WTC11 (cell line): ENCODE data around the gene SH3TC1. TPM values are rescaled to one million over a fixed set of nuclear protein-coding genes. Genes with fewer than 3 reads are reported as not detected.

Experiments
- ATAC-seq: fragments of 200-7000 bp; cut with Tn5 transposase; 2 replicates; pipeline ENCODE4 v1.10.0; 2021; ENCODE audit warnings: mild to moderate bottlenecking, moderate library complexity
- CTCF ChIA-PET: fragments of 300-600 bp; sonication (Branson Sonifier 250); formaldehyde crosslinking; loops from one replicate; lab custom pipeline; 2021; ENCODE audit warnings: antibody characterized with exemption; lab: Charles Lee
- POLR2A ChIA-PET: fragments of 350-600 bp; sonication (Branson Sonifier 250); formaldehyde crosslinking; loops from one replicate; lab custom pipeline; 2021; ENCODE audit warnings: antibody characterized with exemption; lab: Charles Lee
- DNase-seq: peaks from one replicate; pipeline ENCODE4 v3.0.0; 2021; ENCODE audit warnings: low spot score
- H3K27ac Mint-ChIP-seq: 2 replicates; pipeline ENCODE4 v1.8.0; 2021; ENCODE audit warnings: mixed read lengths
- H3K27me3 Mint-ChIP-seq: 2 replicates; pipeline ENCODE4 v1.8.0; 2021; ENCODE audit warnings: low read depth, mild to moderate bottlenecking, moderate library complexity, mixed read lengths
- H3K36me3 Mint-ChIP-seq: 2 replicates; pipeline ENCODE4 v1.8.0; 2021; ENCODE audit warnings: mixed read lengths
- H3K4me1 Mint-ChIP-seq: 2 replicates; pipeline ENCODE4 v1.8.0; 2022; ENCODE audit warnings: mixed read lengths
- H3K4me3 Mint-ChIP-seq: 2 replicates; pipeline ENCODE4 v1.8.0; 2021; ENCODE audit warnings: mild to moderate bottlenecking, moderate library complexity, mixed read lengths
- H3K9me3 Mint-ChIP-seq: 2 replicates; pipeline ENCODE4 v1.8.0; 2021; ENCODE audit warnings: mixed read lengths
- CBFB ChIP-seq: sonication (generic); formaldehyde crosslinking; IDR thresholded peaks from 2 replicates; pipeline ENCODE4 v1.8.1; 2022; ENCODE audit warnings: mild to moderate bottlenecking, low read depth, missing genetic modification reagents
- CREM ChIP-seq: sonication (generic); formaldehyde crosslinking; IDR thresholded peaks from 2 replicates; pipeline ENCODE4 v1.8.1; 2022; ENCODE audit warnings: mild to moderate bottlenecking, missing genetic modification reagents, moderate library complexity
- E2F5 ChIP-seq: sonication (generic); formaldehyde crosslinking; IDR thresholded peaks from 2 replicates; pipeline ENCODE4 v1.8.1; 2022; ENCODE audit warnings: mild to moderate bottlenecking, moderate library complexity, missing genetic modification reagents
- ESRRA ChIP-seq: sonication (generic); formaldehyde crosslinking; IDR thresholded peaks from 2 replicates; pipeline ENCODE4 v1.8.1; 2022; ENCODE audit warnings: mild to moderate bottlenecking, missing genetic modification reagents, borderline replicate concordance
- GTF2I ChIP-seq: fragments of 250-450 bp; sonication (Bioruptor Pico); conservative IDR thresholded peaks from 2 replicates; pipeline ENCODE4 v1.4.0; 2021; ENCODE audit warnings: mild to moderate bottlenecking
- HMGA2 ChIP-seq: fragments of 250-450 bp; sonication (Bioruptor Pico); IDR thresholded peaks from 2 replicates; pipeline ENCODE4 v1.4.0; 2021; ENCODE audit warnings: mild to moderate bottlenecking, moderate library complexity
- JUN ChIP-seq: sonication (generic); formaldehyde crosslinking; IDR thresholded peaks from 2 replicates; pipeline ENCODE4 v1.8.0; 2023; ENCODE audit warnings: mild to moderate bottlenecking, missing genetic modification reagents
- MYBL2 ChIP-seq: sonication (generic); formaldehyde crosslinking; IDR thresholded peaks from 2 replicates; pipeline ENCODE4 v1.8.1; 2023; ENCODE audit warnings: mild to moderate bottlenecking, moderate library complexity, missing genetic modification reagents
- NFE2L1 ChIP-seq: sonication (generic); formaldehyde crosslinking; IDR thresholded peaks from 2 replicates; pipeline ENCODE4 v1.8.1; 2023; ENCODE audit warnings: missing genetic modification reagents
- NFYB ChIP-seq: sonication (generic); formaldehyde crosslinking; conservative IDR thresholded peaks from 2 replicates; pipeline ENCODE4 v1.8.0; 2022; ENCODE audit warnings: low read depth, missing genetic modification reagents
- NR3C1 ChIP-seq: sonication (generic); formaldehyde crosslinking; conservative IDR thresholded peaks from 2 replicates; pipeline ENCODE4 v1.8.1; 2023; ENCODE audit warnings: low read depth, mild to moderate bottlenecking, missing genetic modification reagents
- SMAD4 ChIP-seq: sonication (generic); formaldehyde crosslinking; IDR thresholded peaks from 2 replicates; pipeline ENCODE4 v1.8.0; 2022; ENCODE audit warnings: mild to moderate bottlenecking, missing genetic modification reagents
- STAT6 ChIP-seq: sonication (generic); formaldehyde crosslinking; conservative IDR thresholded peaks from 2 replicates; pipeline ENCODE4 v1.8.1; 2023; ENCODE audit warnings: mild to moderate bottlenecking, low read depth, missing genetic modification reagents, moderate library complexity
- TCF7 ChIP-seq: sonication (generic); formaldehyde crosslinking; IDR thresholded peaks from 2 replicates; pipeline ENCODE4 v1.8.0; 2022; ENCODE audit warnings: mild to moderate bottlenecking, low read depth, missing genetic modification reagents, moderate library complexity
- TP53 ChIP-seq: sonication (generic); formaldehyde crosslinking; IDR thresholded peaks from 2 replicates; pipeline ENCODE4 v1.8.1; 2023; ENCODE audit warnings: mild to moderate bottlenecking, missing genetic modification reagents
- ZNF232 ChIP-seq: sonication (generic); formaldehyde crosslinking; IDR thresholded peaks from 2 replicates; pipeline ENCODE4 v1.8.0; 2022; ENCODE audit warnings: mild to moderate bottlenecking, missing genetic modification reagents
- ZNF317 ChIP-seq: sonication (generic); formaldehyde crosslinking; IDR thresholded peaks from 2 replicates; pipeline ENCODE4 v1.8.1; 2023; ENCODE audit warnings: low read depth, mild to moderate bottlenecking, moderate library complexity, missing genetic modification reagents, borderline replicate concordance
- total RNA-seq: library from RNA; stranded (reverse); gene quantifications from 3 replicates; pipeline ENCODE4 v1.2.3, GENCODE V29; 2021
- TF ChIP-seq, protein P1 (sequence below): fragments of 250-450 bp; sonication (Bioruptor Pico); IDR thresholded peaks from 2 replicates; pipeline ENCODE4 v1.9.0; 2021; ENCODE audit warnings: mild to moderate bottlenecking
- TF ChIP-seq, protein P2 (sequence below): fragments of 250-450 bp; sonication (Bioruptor Pico); IDR thresholded peaks from 2 replicates; pipeline ENCODE4 v1.9.0; 2021; ENCODE audit warnings: moderate library complexity, mild to moderate bottlenecking, inconsistent platforms, borderline replicate concordance
- TF ChIP-seq, protein P3 (sequence below): sonication (generic); formaldehyde crosslinking; IDR thresholded peaks from 2 replicates; pipeline ENCODE4 v1.8.1; 2023; ENCODE audit warnings: mild to moderate bottlenecking, missing genetic modification reagents, moderate library complexity
- TF ChIP-seq, protein P4 (sequence below): sonication (generic); formaldehyde crosslinking; IDR thresholded peaks from 2 replicates; pipeline ENCODE4 v1.8.1; 2023; ENCODE audit warnings: mild to moderate bottlenecking, missing genetic modification reagents
- TF ChIP-seq, protein P5 (sequence below): fragments of 250-450 bp; sonication (Bioruptor Pico); IDR thresholded peaks from 2 replicates; pipeline ENCODE4 v1.8.0; 2021; ENCODE audit warnings: mild to moderate bottlenecking
- TF ChIP-seq, protein P6 (sequence below): sonication (generic); formaldehyde crosslinking; IDR thresholded peaks from 2 replicates; pipeline ENCODE4 v1.8.1; 2023; ENCODE audit warnings: mild to moderate bottlenecking, missing genetic modification reagents

SH3TC1 gene
- total RNA-seq, 1 experiment from 2014 or later = 0.42 TPM

DNA sequence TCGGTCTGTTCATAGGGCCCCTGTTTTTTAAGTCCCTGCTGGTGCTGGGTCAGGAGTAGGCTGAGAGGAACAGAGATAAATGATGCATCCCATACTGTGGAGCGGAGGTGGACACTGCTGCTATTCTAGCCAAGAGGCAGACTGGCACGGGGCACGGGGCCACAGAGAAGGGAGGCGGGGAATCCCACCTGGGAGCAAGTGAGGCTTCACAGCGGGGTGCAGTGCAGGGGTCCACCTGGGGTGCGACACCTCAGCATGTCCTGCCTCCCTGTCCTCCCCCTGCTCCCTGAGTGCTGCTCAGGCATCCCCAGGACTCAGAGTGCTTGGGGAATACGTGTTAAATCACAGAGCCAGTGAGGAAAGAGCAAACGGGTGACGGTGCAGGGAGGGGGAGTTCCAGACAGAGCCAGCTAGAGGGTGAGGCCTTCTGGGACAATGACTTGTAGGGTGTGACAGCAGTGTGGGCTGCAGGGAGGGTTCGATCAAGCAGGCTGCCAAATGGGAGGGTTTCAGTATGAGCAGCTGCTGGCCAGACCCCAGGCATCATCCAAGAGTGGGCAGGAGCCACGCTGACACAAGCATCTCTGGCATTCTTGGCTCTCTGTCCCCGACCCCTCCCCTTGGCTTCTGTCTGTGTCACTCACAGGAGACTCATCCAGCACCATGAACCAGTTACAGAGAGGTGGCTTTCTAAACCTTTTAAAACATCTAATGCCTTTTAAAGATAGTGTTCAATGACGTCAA lies 56.8 kb downstream of the SH3TC1 start:
- TF ChIP-seq ZNF232 (CRISPR knock-in tag) = no peak
- TF ChIP-seq ESRRA (CRISPR knock-in tag) = no peak
- TF ChIP-seq HMGA2 = no peak
- TF ChIP-seq SMAD4 = no peak
- TF ChIP-seq JUN (CRISPR knock-in tag) = no peak
- TF ChIP-seq, protein P1, sequence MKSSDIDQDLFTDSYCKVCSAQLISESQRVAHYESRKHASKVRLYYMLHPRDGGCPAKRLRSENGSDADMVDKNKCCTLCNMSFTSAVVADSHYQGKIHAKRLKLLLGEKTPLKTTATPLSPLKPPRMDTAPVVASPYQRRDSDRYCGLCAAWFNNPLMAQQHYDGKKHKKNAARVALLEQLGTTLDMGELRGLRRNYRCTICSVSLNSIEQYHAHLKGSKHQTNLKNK (CRISPR knock-in tag) = no peak
- TF ChIP-seq CREM (CRISPR knock-in tag) = no peak
- no peak for TF ChIP-seq ZNF317 (CRISPR knock-in tag)
- no peak for TF ChIP-seq GTF2I (CRISPR knock-in tag)
- TF ChIP-seq, protein P2, sequence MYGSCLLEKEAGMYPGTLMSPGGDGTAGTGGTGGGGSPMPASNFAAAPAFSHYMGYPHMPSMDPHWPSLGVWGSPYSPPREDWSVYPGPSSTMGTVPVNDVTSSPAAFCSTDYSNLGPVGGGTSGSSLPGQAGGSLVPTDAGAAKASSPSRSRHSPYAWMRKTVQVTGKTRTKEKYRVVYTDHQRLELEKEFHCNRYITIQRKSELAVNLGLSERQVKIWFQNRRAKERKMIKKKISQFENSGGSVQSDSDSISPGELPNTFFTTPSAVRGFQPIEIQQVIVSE (CRISPR knock-in tag) = no peak
- TF ChIP-seq NR3C1 (CRISPR knock-in tag) = no peak
- TF ChIP-seq, protein P3, sequence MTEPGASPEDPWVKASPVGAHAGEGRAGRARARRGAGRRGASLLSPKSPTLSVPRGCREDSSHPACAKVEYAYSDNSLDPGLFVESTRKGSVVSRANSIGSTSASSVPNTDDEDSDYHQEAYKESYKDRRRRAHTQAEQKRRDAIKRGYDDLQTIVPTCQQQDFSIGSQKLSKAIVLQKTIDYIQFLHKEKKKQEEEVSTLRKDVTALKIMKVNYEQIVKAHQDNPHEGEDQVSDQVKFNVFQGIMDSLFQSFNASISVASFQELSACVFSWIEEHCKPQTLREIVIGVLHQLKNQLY (CRISPR knock-in tag) = no peak
- no peak for TF ChIP-seq CBFB (CRISPR knock-in tag)
- TF ChIP-seq NFE2L1 (CRISPR knock-in tag) = no peak
- TF ChIP-seq TCF7 (CRISPR knock-in tag) = no peak
- TF ChIP-seq E2F5 (CRISPR knock-in tag) = no peak
- TF ChIP-seq, protein P4, sequence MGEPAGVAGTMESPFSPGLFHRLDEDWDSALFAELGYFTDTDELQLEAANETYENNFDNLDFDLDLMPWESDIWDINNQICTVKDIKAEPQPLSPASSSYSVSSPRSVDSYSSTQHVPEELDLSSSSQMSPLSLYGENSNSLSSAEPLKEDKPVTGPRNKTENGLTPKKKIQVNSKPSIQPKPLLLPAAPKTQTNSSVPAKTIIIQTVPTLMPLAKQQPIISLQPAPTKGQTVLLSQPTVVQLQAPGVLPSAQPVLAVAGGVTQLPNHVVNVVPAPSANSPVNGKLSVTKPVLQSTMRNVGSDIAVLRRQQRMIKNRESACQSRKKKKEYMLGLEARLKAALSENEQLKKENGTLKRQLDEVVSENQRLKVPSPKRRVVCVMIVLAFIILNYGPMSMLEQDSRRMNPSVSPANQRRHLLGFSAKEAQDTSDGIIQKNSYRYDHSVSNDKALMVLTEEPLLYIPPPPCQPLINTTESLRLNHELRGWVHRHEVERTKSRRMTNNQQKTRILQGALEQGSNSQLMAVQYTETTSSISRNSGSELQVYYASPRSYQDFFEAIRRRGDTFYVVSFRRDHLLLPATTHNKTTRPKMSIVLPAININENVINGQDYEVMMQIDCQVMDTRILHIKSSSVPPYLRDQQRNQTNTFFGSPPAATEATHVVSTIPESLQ = no peak
- TF ChIP-seq, protein P5, sequence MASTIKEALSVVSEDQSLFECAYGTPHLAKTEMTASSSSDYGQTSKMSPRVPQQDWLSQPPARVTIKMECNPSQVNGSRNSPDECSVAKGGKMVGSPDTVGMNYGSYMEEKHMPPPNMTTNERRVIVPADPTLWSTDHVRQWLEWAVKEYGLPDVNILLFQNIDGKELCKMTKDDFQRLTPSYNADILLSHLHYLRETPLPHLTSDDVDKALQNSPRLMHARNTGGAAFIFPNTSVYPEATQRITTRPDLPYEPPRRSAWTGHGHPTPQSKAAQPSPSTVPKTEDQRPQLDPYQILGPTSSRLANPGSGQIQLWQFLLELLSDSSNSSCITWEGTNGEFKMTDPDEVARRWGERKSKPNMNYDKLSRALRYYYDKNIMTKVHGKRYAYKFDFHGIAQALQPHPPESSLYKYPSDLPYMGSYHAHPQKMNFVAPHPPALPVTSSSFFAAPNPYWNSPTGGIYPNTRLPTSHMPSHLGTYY = no peak
- no peak for TF ChIP-seq TP53 (CRISPR knock-in tag)
- H3K36me3 Mint-ChIP-seq = no peaks in the 10 kb centered on the region
- H3K4me1 Mint-ChIP-seq = peaks cover 3% of the 10 kb centered on the region; the same call in 1 of the 2 replicates
- CTCF ChIA-PET = interaction anchor here (1.2 kb wide), 1 partner anchor 64 kb away, joined by 3 read pairs; no protein-coding TSS in a partner anchor
- no peak for ATAC-seq
- DNase-seq = no peak
- no peak overlapping the region for H3K27ac Mint-ChIP-seq
- H3K27me3 Mint-ChIP-seq = no peaks in the 10 kb centered on the region; the same call in 1 of the 2 replicates
- H3K9me3 Mint-ChIP-seq = 0 out of 2 replicates have a peak, but pooled peaks cover 7% of the 10 kb centered on the region
- H3K4me3 Mint-ChIP-seq = no peak overlapping the region
- POLR2A ChIA-PET = no interaction called here

GRCh38 chr4:8257854-8258253 lies 58.8 kb downstream of the SH3TC1 start:
- Mint-ChIP-seq H3K27me3 (no peaks in the 10 kb centered on the region; the same call in 1 of the 2 replicates), H3K4me3 (no peak overlapping the region), H3K9me3 (0 out of 2 replicates have a peak, but pooled peaks cover 7% of the 10 kb centered on the region), H3K36me3 (no peaks in the 10 kb centered on the region), H3K27ac (no peak overlapping the region), H3K4me1 (peaks cover 7% of the 10 kb centered on the region; the same call in 1 of the 2 replicates)
- DNase-seq = no peak
- POLR2A ChIA-PET = no interaction called here
- no peak for ATAC-seq
- CTCF ChIA-PET = interaction anchor here (1.1 kb wide), 1 partner anchor 10 kb away, joined by 3 read pairs; no protein-coding TSS in a partner anchor
- TF ChIP-seq, protein P6, sequence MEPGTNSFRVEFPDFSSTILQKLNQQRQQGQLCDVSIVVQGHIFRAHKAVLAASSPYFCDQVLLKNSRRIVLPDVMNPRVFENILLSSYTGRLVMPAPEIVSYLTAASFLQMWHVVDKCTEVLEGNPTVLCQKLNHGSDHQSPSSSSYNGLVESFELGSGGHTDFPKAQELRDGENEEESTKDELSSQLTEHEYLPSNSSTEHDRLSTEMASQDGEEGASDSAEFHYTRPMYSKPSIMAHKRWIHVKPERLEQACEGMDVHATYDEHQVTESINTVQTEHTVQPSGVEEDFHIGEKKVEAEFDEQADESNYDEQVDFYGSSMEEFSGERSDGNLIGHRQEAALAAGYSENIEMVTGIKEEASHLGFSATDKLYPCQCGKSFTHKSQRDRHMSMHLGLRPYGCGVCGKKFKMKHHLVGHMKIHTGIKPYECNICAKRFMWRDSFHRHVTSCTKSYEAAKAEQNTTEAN = no peak
- TF ChIP-seq NFYB (CRISPR knock-in tag) = no peak
- TF ChIP-seq MYBL2 = no peak
- TF ChIP-seq, protein P1 (CRISPR knock-in tag) = no peak
- no peak for TF ChIP-seq STAT6
